ENCODE data around the gene IGSF9. TPM values are rescaled to one million over a fixed set of nuclear protein-coding genes. Genes with fewer than 3 reads are reported as not detected.

The IGSF9 gene
- total RNA-seq, 1 donor from 2014 or later = 24.5 TPM

DNA sequence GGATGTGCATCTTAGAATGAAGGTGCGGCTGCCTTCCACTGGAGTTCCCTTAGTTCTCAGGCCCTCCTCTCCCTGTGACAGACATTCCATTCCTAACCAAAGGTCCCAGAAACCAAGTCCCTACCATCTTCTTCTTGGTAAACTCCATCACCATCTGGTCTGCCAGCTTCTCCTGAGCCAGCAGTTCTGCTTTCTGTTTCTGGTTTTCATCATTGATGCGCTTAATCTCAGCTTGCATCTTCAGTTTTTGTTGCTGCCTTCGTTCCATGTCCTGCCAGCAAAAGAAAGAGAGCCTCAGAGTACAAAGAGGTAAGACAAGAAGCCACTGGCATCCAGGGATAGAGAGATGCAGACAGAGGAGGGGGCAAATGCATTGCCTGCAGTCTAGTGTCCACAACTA is 65.0 kb downstream of the IGSF9 start:
- Mint-ChIP-seq H3K4me3 (no peak overlapping the region), H3K27ac (ENCODE audit: unreplicated experiment) (no peak overlapping the region), H3K36me3 (ENCODE audit: low read depth) (no peaks in the 10 kb centered on the region), H3K27me3 (ENCODE audit: low read depth) (peaks cover 21% of the 10 kb centered on the region), H3K9me3 (no peaks in the 10 kb centered on the region), H3K4me1 (no peaks in the 10 kb centered on the region)
- no peak for TF ChIP-seq CTCF (conservative IDR thresholded peaks at IDR 0.05)
- DNase-seq (ENCODE audit: low read depth, low spot score) = no peak

- no peaks in the 10 kb centered on the region for H3K36me3 Mint-ChIP-seq (ENCODE audit: low read depth)
- no peak overlapping the region for H3K27ac Mint-ChIP-seq (ENCODE audit: unreplicated experiment)
- H3K27me3 Mint-ChIP-seq (ENCODE audit: low read depth) = peaks cover 20% of the 10 kb centered on the region
- no peak for TF ChIP-seq CTCF (conservative IDR thresholded peaks at IDR 0.05)
- no peaks in the 10 kb centered on the region for H3K9me3 Mint-ChIP-seq
- H3K4me1 Mint-ChIP-seq = no peaks in the 10 kb centered on the region
- H3K4me3 Mint-ChIP-seq = no peak overlapping the region
- no peak for DNase-seq (ENCODE audit: low read depth, low spot score)
Observed at GRCh38 chr1:159879977-159880376, 65.4 kb downstream of the IGSF9 start.

DNA sequence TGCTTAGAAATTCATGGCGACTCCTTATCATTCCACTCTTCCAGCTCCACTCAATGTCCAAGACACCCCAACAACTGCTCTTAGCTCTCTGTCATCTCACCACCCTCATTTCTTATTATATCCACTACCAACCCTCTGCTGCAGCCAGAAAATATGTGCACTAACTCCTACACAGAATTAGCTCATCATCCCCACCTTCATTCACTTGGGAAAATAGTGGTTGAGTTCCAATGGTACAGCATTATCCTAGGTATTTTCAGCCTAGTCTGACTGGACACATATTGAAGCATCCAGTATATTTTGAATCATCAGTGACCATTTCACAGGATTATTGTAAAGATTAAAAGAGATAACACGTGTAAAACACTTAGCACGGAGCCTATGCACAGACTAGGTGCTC is 66.3 kb downstream of the IGSF9 start:
- no peak overlapping the region for H3K4me3 Mint-ChIP-seq
- no peaks in the 10 kb centered on the region for H3K4me1 Mint-ChIP-seq
- no peaks in the 10 kb centered on the region for H3K36me3 Mint-ChIP-seq (ENCODE audit: low read depth)
- TF ChIP-seq CTCF (conservative IDR thresholded peaks at IDR 0.05) = no peak
- no peak for DNase-seq (ENCODE audit: low read depth, low spot score)
- no peaks in the 10 kb centered on the region for H3K9me3 Mint-ChIP-seq
- peaks cover 15% of the 10 kb centered on the region for H3K27me3 Mint-ChIP-seq (ENCODE audit: low read depth)
- H3K27ac Mint-ChIP-seq (ENCODE audit: unreplicated experiment) = no peak overlapping the region

DNA sequence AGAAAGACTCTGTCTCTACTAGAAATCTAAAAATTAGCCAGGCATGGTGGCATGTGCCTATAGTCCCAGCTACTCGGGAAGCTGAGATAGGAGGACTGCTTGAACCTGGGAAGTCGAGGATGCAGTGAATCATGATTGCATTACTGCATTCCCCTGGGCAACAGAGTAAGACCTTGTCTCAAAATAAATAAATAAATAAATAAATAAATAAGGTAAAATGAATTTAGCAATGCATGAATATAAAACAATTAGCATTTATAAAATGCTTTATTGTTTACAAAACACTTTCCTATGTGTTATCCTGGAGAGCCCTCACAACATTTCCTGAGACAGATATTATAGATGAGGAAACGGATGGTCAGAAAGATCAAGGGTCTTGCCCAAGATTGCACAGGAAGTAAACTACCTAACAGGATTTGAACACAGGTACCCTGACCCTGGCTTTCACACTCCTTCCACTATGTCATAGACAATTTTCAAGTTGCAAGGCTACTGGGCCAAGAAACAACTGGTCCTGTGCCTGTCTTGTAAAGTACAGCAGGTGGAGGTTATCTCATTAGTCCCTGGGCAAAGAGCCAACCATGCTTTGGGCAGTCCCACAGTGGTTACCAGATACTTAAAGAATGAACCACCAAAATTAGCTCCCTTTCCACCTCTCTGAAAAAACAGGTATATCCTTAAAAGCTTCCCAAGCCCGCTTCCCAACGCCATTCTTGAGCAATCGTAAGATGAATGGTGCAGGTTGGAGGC is 67.5 kb downstream of the IGSF9 start:
- TF ChIP-seq CTCF (conservative IDR thresholded peaks at IDR 0.05) = no peak
- Mint-ChIP-seq H3K27me3 (ENCODE audit: low read depth) (peaks cover 21% of the 10 kb centered on the region), H3K9me3 (no peaks in the 10 kb centered on the region), H3K4me3 (no peak overlapping the region), H3K27ac (ENCODE audit: unreplicated experiment) (no peak overlapping the region), H3K36me3 (ENCODE audit: low read depth) (no peaks in the 10 kb centered on the region), H3K4me1 (no peaks in the 10 kb centered on the region)
- DNase-seq (ENCODE audit: low read depth, low spot score) = no peak

Small RNA genes within 50 kb of the gene (microRNA-seq; reads per million reads assigned to microRNA genes)
- gene MIR4259 = not detected

Other genes with a start within 250 kb of the IGSF9 start
- not detected in 2 replicates for gene CRP, start 231.0 kb downstream of the IGSF9 start, total RNA-seq
- gene DUSP23, start 164.7 kb downstream of the IGSF9 start, total RNA-seq = 13.5 TPM in 2 replicates
- not detected in 2 replicates for gene FCRL6, start 143.3 kb downstream of the IGSF9 start, total RNA-seq
- not detected in 2 replicates for gene SLAMF8, start 118.7 kb downstream of the IGSF9 start, total RNA-seq
- not detected in 2 replicates for gene VSIG8, start 83.0 kb downstream of the IGSF9 start, total RNA-seq
- not detected in 2 replicates for gene CFAP45, start 45.4 kb downstream of the IGSF9 start, total RNA-seq
- gene TAGLN2, start 20.1 kb downstream of the IGSF9 start, total RNA-seq = 20.1 and 20.9 TPM in 2 replicates
- gene SLAMF9, start 8.6 kb upstream of the IGSF9 start, total RNA-seq = not detected in 2 replicates
- gene PIGM, start 86.4 kb upstream of the IGSF9 start, total RNA-seq = 9.7 and 9.9 TPM in 2 replicates
- 0.47 and 0.73 TPM in 2 replicates for gene KCNJ10, start 124.5 kb upstream of the IGSF9 start, total RNA-seq
- 0.11 and 0.19 TPM in 2 replicates for gene KCNJ9, start 135.9 kb upstream of the IGSF9 start, total RNA-seq
- gene IGSF8, start 153.0 kb upstream of the IGSF9 start, total RNA-seq = 27.5 and 28.4 TPM in 2 replicates
- gene ATP1A2, start 170.1 kb upstream of the IGSF9 start, total RNA-seq = 93.6 and 101 TPM in 2 replicates
- gene ATP1A4, start 206.0 kb upstream of the IGSF9 start, total RNA-seq = 0.20 and 0.35 TPM in 2 replicates
- gene CASQ1, start 245.0 kb upstream of the IGSF9 start, total RNA-seq = 0.16 and 0.26 TPM in 2 replicates